Endodermal cell (in vitro differentiated cells): ENCODE results near the gene UFSP2. TPM values are rescaled to one million over a fixed set of nuclear protein-coding genes. Genes with fewer than 3 reads are reported as not detected.

ENCODE experiments used
- DNase-seq: peaks from one replicate; pipeline ENCODE4 v3.0.0-alpha.2; 2017
- H3K27ac ChIP-seq: 2 replicates; pipeline ENCODE4 v1.5.1; 2013; ENCODE audit warnings: mild to moderate bottlenecking, low read depth, low read length, moderate library complexity
- H3K27me3 ChIP-seq: 2 replicates; pipeline ENCODE4 v1.6.1; 2013; ENCODE audit warnings: mild to moderate bottlenecking, low read length, moderate library complexity; ENCODE audit not compliant: insufficient read depth, control insufficient read depth, poor library complexity, severe bottlenecking
- H3K36me3 ChIP-seq: 2 replicates; pipeline ENCODE4 v1.7.0; 2013; ENCODE audit warnings: mild to moderate bottlenecking, low read length, moderate library complexity; ENCODE audit not compliant: control insufficient read depth, insufficient read depth
- H3K4me1 ChIP-seq: one replicate; pipeline ENCODE4 v1.7.0; 2013; ENCODE audit warnings: low read length; ENCODE audit not compliant: control insufficient read depth, insufficient read depth
- H3K4me3 ChIP-seq: 2 replicates; pipeline ENCODE4 v1.5.1; 2013; ENCODE audit warnings: mild to moderate bottlenecking, low read length, moderate library complexity
- H3K9ac ChIP-seq: 2 replicates; pipeline ENCODE4 v1.6.1; 2013; ENCODE audit warnings: mild to moderate bottlenecking, low read length, moderate library complexity; ENCODE audit not compliant: poor library complexity, severe bottlenecking; ENCODE audit errors: extremely low read depth
- H3K9me3 ChIP-seq: 2 replicates; pipeline ENCODE4 v1.6.1; 2013; ENCODE audit warnings: mild to moderate bottlenecking, low read length, moderate library complexity; ENCODE audit not compliant: control insufficient read depth
- H3K27ac Mint-ChIP-seq: 2 replicates; pipeline ENCODE4 v1.8.0; 2020; ENCODE audit warnings: mixed read lengths
- H3K27me3 Mint-ChIP-seq: 2 replicates; pipeline ENCODE4 v1.8.0; 2021; ENCODE audit warnings: mild to moderate bottlenecking, mixed read lengths; ENCODE audit not compliant: insufficient read depth
- H3K36me3 Mint-ChIP-seq: 2 replicates; pipeline ENCODE4 v1.8.0; 2020; ENCODE audit warnings: low read depth, mixed read lengths
- H3K4me1 Mint-ChIP-seq: 2 replicates; pipeline ENCODE4 v1.8.0; 2020; ENCODE audit warnings: mixed read lengths
- H3K4me3 Mint-ChIP-seq: 2 replicates; pipeline ENCODE4 v1.8.0; 2020; ENCODE audit warnings: mild to moderate bottlenecking, moderate library complexity, mixed read lengths
- H3K9me3 Mint-ChIP-seq: 2 replicates; pipeline ENCODE4 v1.8.0; 2020; ENCODE audit warnings: mild to moderate bottlenecking, mixed read lengths
- WGBS, 2 experiments: methylation state at CpG; one replicate each; pipeline versions ENCODE4 v1.1.5 to v1.1.7; 2013; ENCODE audit warnings: missing lambda C conversion rate in 2 of 2, mixed read lengths in 1 of 2; ENCODE audit not compliant: insufficient coverage in 1 of 2, insufficient read length in 1 of 2; 5-methylcytosine and 5-hydroxymethylcytosine counted together
- total RNA-seq, 2 donors: library from RNA; stranded (reverse); fragmentation: NEBNext Ultra II Directional in 1 of 2; extraction: Animal tissue kit (Norgen Biotek cat#: 25700) in 1 of 2; gene quantifications; 2 replicates in 1 of 2; 3 replicates in 1 of 2; pipeline ENCODE4 v1.2.1, GENCODE V29; 2021
- TF ChIP-seq, protein P1 (sequence below): fragments of 200-600 bp; sonication (generic); conservative IDR thresholded peaks from 2 replicates; pipeline ENCODE4 v1.5.0; 2021; ENCODE audit warnings: antibody characterized with exemption, mild to moderate bottlenecking

Gene UFSP2
- total RNA-seq, 2 donors from 2014 or later = 23.3 to 24.7 TPM

DNA sequence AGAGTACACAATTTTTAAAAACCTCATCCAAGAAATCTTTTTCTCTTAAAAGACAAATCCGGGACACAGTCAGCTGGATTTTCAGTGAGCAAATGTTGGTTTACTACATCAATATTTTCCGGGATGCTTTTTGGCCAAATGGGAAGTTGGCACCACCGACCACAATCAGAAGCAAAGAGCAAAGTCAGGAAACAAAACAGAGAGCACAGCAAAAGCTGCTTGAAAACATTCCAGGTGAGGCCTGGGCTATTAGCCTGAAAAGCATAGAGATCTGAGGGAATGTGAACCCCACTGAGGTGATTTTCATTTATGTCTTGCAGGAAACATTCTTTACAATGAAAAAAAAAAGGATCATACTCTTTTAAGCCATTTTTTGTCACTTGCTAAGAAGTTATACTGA is 63.9 kb downstream of the UFSP2 start:
- H3K9me3 ChIP-seq = no peaks in the 10 kb centered on the region
- TF ChIP-seq, protein P1, sequence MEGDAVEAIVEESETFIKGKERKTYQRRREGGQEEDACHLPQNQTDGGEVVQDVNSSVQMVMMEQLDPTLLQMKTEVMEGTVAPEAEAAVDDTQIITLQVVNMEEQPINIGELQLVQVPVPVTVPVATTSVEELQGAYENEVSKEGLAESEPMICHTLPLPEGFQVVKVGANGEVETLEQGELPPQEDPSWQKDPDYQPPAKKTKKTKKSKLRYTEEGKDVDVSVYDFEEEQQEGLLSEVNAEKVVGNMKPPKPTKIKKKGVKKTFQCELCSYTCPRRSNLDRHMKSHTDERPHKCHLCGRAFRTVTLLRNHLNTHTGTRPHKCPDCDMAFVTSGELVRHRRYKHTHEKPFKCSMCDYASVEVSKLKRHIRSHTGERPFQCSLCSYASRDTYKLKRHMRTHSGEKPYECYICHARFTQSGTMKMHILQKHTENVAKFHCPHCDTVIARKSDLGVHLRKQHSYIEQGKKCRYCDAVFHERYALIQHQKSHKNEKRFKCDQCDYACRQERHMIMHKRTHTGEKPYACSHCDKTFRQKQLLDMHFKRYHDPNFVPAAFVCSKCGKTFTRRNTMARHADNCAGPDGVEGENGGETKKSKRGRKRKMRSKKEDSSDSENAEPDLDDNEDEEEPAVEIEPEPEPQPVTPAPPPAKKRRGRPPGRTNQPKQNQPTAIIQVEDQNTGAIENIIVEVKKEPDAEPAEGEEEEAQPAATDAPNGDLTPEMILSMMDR = no peak
- peaks cover 39% of the 10 kb centered on the region for H3K36me3 ChIP-seq
- Mint-ChIP-seq H3K9me3 (no peaks in the 10 kb centered on the region), H3K27ac (no peak overlapping the region), H3K36me3 (peaks cover 41% of the 10 kb centered on the region), H3K4me1 (no peaks in the 10 kb centered on the region), H3K27me3 (no peaks in the 10 kb centered on the region), H3K4me3 (no peak overlapping the region)
- no peaks in the 10 kb centered on the region for H3K4me1 ChIP-seq
- no peak overlapping the region for H3K9ac ChIP-seq
- no peaks in the 10 kb centered on the region for H3K27me3 ChIP-seq
- H3K27ac ChIP-seq = no peak overlapping the region
- H3K4me3 ChIP-seq = no peak overlapping the region
- DNase-seq = no peak
- 93 to 100% methylated on average over 3 of the region's 3 CpGs for WGBS, 2 experiments

DNA sequence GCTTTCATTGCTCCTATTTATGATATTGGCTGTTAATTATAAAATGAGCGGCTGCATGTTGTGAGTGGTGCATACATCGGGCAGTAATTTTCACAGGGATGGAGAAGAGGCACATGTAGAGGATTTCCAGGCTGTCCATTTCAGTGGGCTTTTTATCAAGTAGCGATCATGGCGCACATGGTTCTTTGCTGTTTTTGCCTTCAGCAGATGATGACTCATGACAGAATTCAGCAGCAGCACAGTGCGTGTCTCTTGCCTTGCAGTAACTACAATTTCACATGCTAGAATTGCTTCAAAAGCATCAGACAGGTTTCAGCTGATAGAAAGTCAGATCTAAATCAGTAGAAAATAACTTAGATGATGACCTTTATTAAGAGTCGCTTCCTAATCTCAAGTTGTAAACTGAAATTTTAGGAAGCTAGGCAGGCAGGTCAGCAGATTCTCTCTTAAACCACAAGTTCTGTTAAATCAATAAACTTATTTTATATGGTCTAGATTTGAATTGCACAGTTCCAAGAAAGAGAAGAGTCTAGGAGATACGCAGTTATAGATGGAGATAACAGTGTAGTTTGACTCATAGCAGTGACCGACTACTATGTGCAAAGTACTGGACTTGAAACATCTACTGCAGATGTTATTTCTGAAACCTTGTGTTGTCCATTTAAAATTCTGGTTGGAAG is 65.9 kb downstream of the UFSP2 start:
- TF ChIP-seq, protein P1 = no peak
- no peaks in the 10 kb centered on the region for H3K9me3 Mint-ChIP-seq
- WGBS, 2 experiments = 97 to 100% methylated on average over 6 to 8 of the region's 8 CpGs
- H3K36me3 Mint-ChIP-seq = peaks cover 38% of the 10 kb centered on the region
- H3K27ac ChIP-seq = no peak overlapping the region
- H3K9me3 ChIP-seq = no peaks in the 10 kb centered on the region
- H3K4me3 Mint-ChIP-seq = no peak overlapping the region
- H3K4me3 ChIP-seq = no peak overlapping the region
- H3K27me3 Mint-ChIP-seq = no peaks in the 10 kb centered on the region
- no peaks in the 10 kb centered on the region for H3K4me1 ChIP-seq
- H3K27me3 ChIP-seq = no peaks in the 10 kb centered on the region
- H3K36me3 ChIP-seq = peaks cover 47% of the 10 kb centered on the region
- H3K27ac Mint-ChIP-seq = no peak overlapping the region
- no peaks in the 10 kb centered on the region for H3K4me1 Mint-ChIP-seq
- H3K9ac ChIP-seq = no peak overlapping the region
- DNase-seq = no peak

DNA sequence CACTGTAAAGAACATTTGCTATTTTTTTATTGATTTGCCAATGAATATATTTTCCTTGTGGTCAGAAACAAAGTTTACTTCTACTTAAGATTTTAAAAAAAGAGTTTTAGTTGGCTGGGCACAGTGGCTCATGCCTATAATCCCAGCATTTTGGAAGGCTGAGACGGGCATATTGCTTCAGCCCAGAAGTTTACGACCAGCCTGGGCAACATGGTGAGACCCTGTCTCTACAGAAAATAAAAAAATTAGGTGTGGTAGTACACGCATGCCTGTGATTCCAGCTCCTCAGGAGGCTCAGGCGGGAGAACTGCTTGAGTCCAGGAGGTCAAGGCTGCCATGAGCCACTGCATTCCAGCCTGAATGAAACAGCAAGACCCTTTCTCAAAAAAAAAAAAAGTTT is 66.8 kb downstream of the UFSP2 start:
- Histone ChIP-seq H3K27me3 (no peaks in the 10 kb centered on the region), H3K27ac (no peak overlapping the region), H3K36me3 (peaks cover 52% of the 10 kb centered on the region), H3K9ac (no peak overlapping the region), H3K9me3 (no peaks in the 10 kb centered on the region), H3K4me1 (no peaks in the 10 kb centered on the region), H3K4me3 (no peak overlapping the region)
- Mint-ChIP-seq H3K4me1 (no peaks in the 10 kb centered on the region), H3K4me3 (no peak overlapping the region), H3K27me3 (no peaks in the 10 kb centered on the region), H3K36me3 (peaks cover 43% of the 10 kb centered on the region), H3K27ac (no peak overlapping the region), H3K9me3 (no peaks in the 10 kb centered on the region)
- TF ChIP-seq, protein P1 = no peak
- WGBS, 2 experiments = 70 to 92% methylated on average over 4 of the region's 4 CpGs
- DNase-seq = no peak
